ENCODE results near the gene IQCN. TPM values are rescaled to one million over a fixed set of nuclear protein-coding genes. Genes with fewer than 3 reads are reported as not detected.

IQCN gene
- total and polyA plus RNA-seq, 2 of the 4 experiments (the other 2 are of a cell fraction), result 0.18 to 0.67 TPM

- Histone ChIP-seq H3K9me1 (ENCODE audit: insufficient read depth, low read length) (peaks cover 4% of the 10 kb centered on the region; the same call in 1 of the 2 replicates), H4K20me1 (ENCODE audit: insufficient read depth, low read length) (no peaks in the 10 kb centered on the region), H3K79me1 (ENCODE audit: low read depth in 1 of 2, low read length in 2 of 2) (peaks cover 3 to 28% of the 10 kb centered on the region in 2 experiments; a peak in 3 of 4 replicates), H2BK15ac (ENCODE audit: low read depth, low read length) (no peak overlapping the region), H3K4me3 (ENCODE audit: insufficient read depth, low read depth, low read length) (no peak overlapping the region), H2BK20ac (ENCODE audit: low read depth, low read length) (no peak overlapping the region), H3K9ac (ENCODE audit: low read depth, low read length) (no peak overlapping the region), H2AK5ac (ENCODE audit: low read depth, low read length) (no peak overlapping the region), H3K56ac (ENCODE audit: extremely low read depth, insufficient read depth, low read length) (no peak overlapping the region), H4K5ac (ENCODE audit: low read depth, low read length) (no peak overlapping the region), H3K18ac (ENCODE audit: low read depth, low read length) (no peak overlapping the region), H3K36me3 (ENCODE audit: control insufficient read depth, insufficient read depth, low read length) (peaks cover 28% of the 10 kb centered on the region), H2AFZ (replicated peaks; ENCODE audit: low read length, poor library complexity) (no peak overlapping the region), H3K4me2 (ENCODE audit: low read depth, low read length) (no peak overlapping the region), H3K23ac (ENCODE audit: low read depth, low read length) (no peak overlapping the region), H3K27ac (ENCODE audit: insufficient read depth, low read length) (no peak overlapping the region), H4K8ac (ENCODE audit: low read depth in 2 of 2, low read length in 2 of 2) (no peak overlapping the region), H3K27me3 (ENCODE audit: control insufficient read depth, insufficient read depth, low read length) (no peaks in the 10 kb centered on the region), H2BK5ac (ENCODE audit: low read depth, low read length, poor library complexity, severe bottlenecking) (no peak overlapping the region), H3K4me1 (ENCODE audit: control insufficient read depth, insufficient read depth, low read length) (peaks cover 21% of the 10 kb centered on the region), H3K4ac (ENCODE audit: low read depth, low read length) (no peak overlapping the region), H2AK9ac (replicated peaks; ENCODE audit: low read depth, low read length, poor library complexity) (peak overlapping the region; percentile 42), H2BK120ac (ENCODE audit: low read depth, low read length) (no peak overlapping the region), H4K91ac (ENCODE audit: insufficient read depth, low read depth, low read length) (no peak overlapping the region), H3K9me3 (ENCODE audit: control insufficient read depth, insufficient read depth, low read length) (no peaks in the 10 kb centered on the region), H3K14ac (replicated peaks; ENCODE audit: low read depth, low read length) (no peak overlapping the region)
- BruUV-seq (replicated peaks), result no TSS peak
- ChIA-PET POLR2A (ENCODE audit: unreplicated experiment) (interaction anchor here (0.5 kb wide), 1 partner anchor 15 kb away, joined by 4 read pairs; no protein-coding TSS in a partner anchor), CTCF (no interaction called here)
- DNase-seq, result no peak
- TF ChIP-seq FOS (IDR thresholded peaks at IDR 0.05; ENCODE audit: low read depth, low read length) (no peak), POLR2A (IDR thresholded peaks at IDR 0.05; ENCODE audit: low read depth, low read length) (no peak), MAFK (IDR thresholded peaks at IDR 0.05; ENCODE audit: low read depth, low read length) (no peak), SMC3 (IDR thresholded peaks at IDR 0.05; ENCODE audit: low read depth, low read length) (no peak), MXI1 (IDR thresholded peaks at IDR 0.05; ENCODE audit: borderline replicate concordance, low read depth, low read length) (no peak), MAZ (IDR thresholded peaks at IDR 0.05; ENCODE audit: borderline replicate concordance, low read depth, low read length) (no peak), RCOR1 (IDR thresholded peaks at IDR 0.05; ENCODE audit: insufficient replicate concordance, low read length) (no peak), ELK1 (IDR thresholded peaks at IDR 0.05; ENCODE audit: borderline replicate concordance, low read depth, low read length) (no peak), RAD21 (IDR thresholded peaks at IDR 0.05; ENCODE audit: low read length) (no peak), USF2 (IDR thresholded peaks at IDR 0.05; ENCODE audit: low read depth, low read length) (no peak), NFE2L2 (IDR thresholded peaks at IDR 0.05; ENCODE audit: low read depth, low read length) (no peak), RFX5 (IDR thresholded peaks at IDR 0.05; ENCODE audit: low read depth, low read length) (no peak), BHLHE40 (IDR thresholded peaks at IDR 0.05; ENCODE audit: low read depth, low read length) (no peak), CHD1 (IDR thresholded peaks at IDR 0.05; ENCODE audit: low read depth, low read length) (no peak)
- TF ChIP-seq, protein P1, sequence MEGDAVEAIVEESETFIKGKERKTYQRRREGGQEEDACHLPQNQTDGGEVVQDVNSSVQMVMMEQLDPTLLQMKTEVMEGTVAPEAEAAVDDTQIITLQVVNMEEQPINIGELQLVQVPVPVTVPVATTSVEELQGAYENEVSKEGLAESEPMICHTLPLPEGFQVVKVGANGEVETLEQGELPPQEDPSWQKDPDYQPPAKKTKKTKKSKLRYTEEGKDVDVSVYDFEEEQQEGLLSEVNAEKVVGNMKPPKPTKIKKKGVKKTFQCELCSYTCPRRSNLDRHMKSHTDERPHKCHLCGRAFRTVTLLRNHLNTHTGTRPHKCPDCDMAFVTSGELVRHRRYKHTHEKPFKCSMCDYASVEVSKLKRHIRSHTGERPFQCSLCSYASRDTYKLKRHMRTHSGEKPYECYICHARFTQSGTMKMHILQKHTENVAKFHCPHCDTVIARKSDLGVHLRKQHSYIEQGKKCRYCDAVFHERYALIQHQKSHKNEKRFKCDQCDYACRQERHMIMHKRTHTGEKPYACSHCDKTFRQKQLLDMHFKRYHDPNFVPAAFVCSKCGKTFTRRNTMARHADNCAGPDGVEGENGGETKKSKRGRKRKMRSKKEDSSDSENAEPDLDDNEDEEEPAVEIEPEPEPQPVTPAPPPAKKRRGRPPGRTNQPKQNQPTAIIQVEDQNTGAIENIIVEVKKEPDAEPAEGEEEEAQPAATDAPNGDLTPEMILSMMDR (conservative IDR thresholded peaks at IDR 0.05; ENCODE audit: low read depth, low read length), result no peak
- dilution Hi-C loops (cut with HindIII; ENCODE audit: low sequenced_read_pairs, unreplicated experiment), result no loop called here
- intact Hi-C loops (cut with micrococcal nuclease), result no loop called here
- no peak for ATAC-seq (ENCODE audit: low read depth)
- WGBS, 2 experiments (ENCODE audit: extremely low coverage in 2 of 2, insufficient read length in 1 of 2), result 94% methylated on average over 15 of the region's 20 CpGs; no CpG with 5 or more reads in 1 of the 2 experiments
- in situ Hi-C loops (cut with MboI; ENCODE audit: low sequenced_read_pairs), result no loop called here
These were observed 34.0 kb upstream of the IQCN start for GRCh38 chr19:18308051-18308947.

Data from IMR-90 (cell line).